ENCODE data around the gene PNLIPRP2.

PNLIPRP2 gene

GRCh38 chr10:116660860-116661259 lies 40.1 kb downstream of the PNLIPRP2 start:
- no peak for ATAC-seq
- TF ChIP-seq TCF4 (CRISPR knock-in tag; IDR thresholded peaks at IDR 0.05; ENCODE audit: borderline replicate concordance) (no peak), PATZ1 (CRISPR knock-in tag; IDR thresholded peaks at IDR 0.05; ENCODE audit: borderline replicate concordance) (no peak), SNAI2 (CRISPR knock-in tag; IDR thresholded peaks at IDR 0.05) (no peak), ZFP3 (CRISPR knock-in tag; IDR thresholded peaks at IDR 0.05) (no peak), ZC3H10 (CRISPR knock-in tag; IDR thresholded peaks at IDR 0.05) (no peak), GLIS3 (CRISPR knock-in tag; IDR thresholded peaks at IDR 0.05) (no peak), OSR1 (CRISPR knock-in tag; IDR thresholded peaks at IDR 0.05) (no peak)

- no peak for ATAC-seq
- TF ChIP-seq ZNF565 (CRISPR knock-in tag; conservative IDR thresholded peaks at IDR 0.05; ENCODE audit: low read depth), result no peak
Observed at GRCh38 chr10:116663342-116663741, 42.6 kb downstream of the PNLIPRP2 start.

- no peak for ATAC-seq
- TF ChIP-seq ZFP3 (CRISPR knock-in tag; IDR thresholded peaks at IDR 0.05), result no peak
- no peak for TF ChIP-seq RARB (CRISPR knock-in tag; IDR thresholded peaks at IDR 0.05)
- no peak for TF ChIP-seq ZNF565 (CRISPR knock-in tag; conservative IDR thresholded peaks at IDR 0.05; ENCODE audit: low read depth)
- TF ChIP-seq PPARA (CRISPR knock-in tag; IDR thresholded peaks at IDR 0.05; ENCODE audit: borderline replicate concordance), result no peak
- no peak for TF ChIP-seq ZC3H10 (CRISPR knock-in tag; IDR thresholded peaks at IDR 0.05)
- no peak for TF ChIP-seq ZNF70 (CRISPR knock-in tag; IDR thresholded peaks at IDR 0.05)
- no peak for TF ChIP-seq PATZ1 (CRISPR knock-in tag; IDR thresholded peaks at IDR 0.05; ENCODE audit: borderline replicate concordance)
- TF ChIP-seq ZFP30 (CRISPR knock-in tag; IDR thresholded peaks at IDR 0.05), result no peak
Observed at GRCh38 chr10:116664631-116665030, 43.9 kb downstream of the PNLIPRP2 start.

- no peak for ATAC-seq
- TF ChIP-seq CREB5 (CRISPR knock-in tag; IDR thresholded peaks at IDR 0.05; ENCODE audit: low read depth) (no peak), ISL1 (CRISPR knock-in tag; IDR thresholded peaks at IDR 0.05) (no peak), TSHZ2 (CRISPR knock-in tag; IDR thresholded peaks at IDR 0.05) (no peak), ZNF565 (CRISPR knock-in tag; conservative IDR thresholded peaks at IDR 0.05; ENCODE audit: low read depth) (no peak), POU6F1 (CRISPR knock-in tag; IDR thresholded peaks at IDR 0.05; ENCODE audit: borderline replicate concordance, low read depth) (no peak), TCF4 (CRISPR knock-in tag; IDR thresholded peaks at IDR 0.05; ENCODE audit: borderline replicate concordance) (no peak), PATZ1 (CRISPR knock-in tag; IDR thresholded peaks at IDR 0.05; ENCODE audit: borderline replicate concordance) (no peak), ZC3H10 (CRISPR knock-in tag; IDR thresholded peaks at IDR 0.05) (no peak), OSR1 (CRISPR knock-in tag; IDR thresholded peaks at IDR 0.05) (no peak), ZNF8 (CRISPR knock-in tag; IDR thresholded peaks at IDR 0.05) (no peak), PPARA (CRISPR knock-in tag; IDR thresholded peaks at IDR 0.05; ENCODE audit: borderline replicate concordance) (no peak), CSDC2 (CRISPR knock-in tag; IDR thresholded peaks at IDR 0.05) (no peak), ESRRG (CRISPR knock-in tag; IDR thresholded peaks at IDR 0.05) (no peak), ZFP3 (CRISPR knock-in tag; IDR thresholded peaks at IDR 0.05) (no peak), ARNTL (CRISPR knock-in tag; IDR thresholded peaks at IDR 0.05; ENCODE audit: borderline replicate concordance, low read depth) (no peak), SNAI2 (CRISPR knock-in tag; IDR thresholded peaks at IDR 0.05) (no peak), RARB (CRISPR knock-in tag; IDR thresholded peaks at IDR 0.05) (no peak), CSRNP3 (CRISPR knock-in tag; IDR thresholded peaks at IDR 0.05) (no peak), GLIS3 (CRISPR knock-in tag; IDR thresholded peaks at IDR 0.05) (no peak)
Observed at GRCh38 chr10:116665541-116666125, 44.9 kb downstream of the PNLIPRP2 start.

Measured in SK-N-SH treated with all-trans-retinoic acid at 6 μM for 48 hours (cell line).